GM23338 (cell line): Measurements from ENCODE around the gene DEK. TPM values are rescaled to one million over a fixed set of nuclear protein-coding genes. Genes with fewer than 3 reads are reported as not detected.

Experiments
- ATAC-seq: fragments of 200-7000 bp; cut with Tn5 transposase; 3 replicates; pipeline ENCODE4 v1.9.1; 2020
- DNase-seq: peaks from one replicate; pipeline ENCODE4 v3.0.0-alpha.2; 2015; ENCODE audit warnings: low spot score
- H2AFZ ChIP-seq: fragments of 200-600 bp; sonication (generic); 2 replicates; pipeline ENCODE4 v1.8.0; 2016; ENCODE audit warnings: antibody characterized with exemption, mild to moderate bottlenecking, moderate library complexity
- H3F3A ChIP-seq: fragments of 200-600 bp; sonication (generic); replicated peaks from 2 replicates; pipeline ENCODE4 v1.8.0; 2017; ENCODE audit warnings: antibody characterized with exemption, mixed run types, low read depth
- H3K27ac ChIP-seq: fragments of 200-600 bp; sonication (generic); 2 replicates; pipeline ENCODE4 v1.6.1; 2016; ENCODE audit warnings: low read depth
- H3K27me3 ChIP-seq: fragments of 200-600 bp; sonication (generic); 2 replicates; pipeline ENCODE4 v1.8.0; 2016; ENCODE audit warnings: mild to moderate bottlenecking, mixed run types, moderate library complexity; ENCODE audit not compliant: insufficient read depth
- H3K36me3 ChIP-seq: fragments of 200-600 bp; sonication (generic); 2 replicates; pipeline ENCODE4 v1.8.0; 2016; ENCODE audit warnings: mild to moderate bottlenecking; ENCODE audit not compliant: insufficient read depth
- H3K4me1 ChIP-seq: fragments of 200-600 bp; sonication (generic); 2 replicates; pipeline ENCODE4 v1.8.0; 2016; ENCODE audit warnings: mild to moderate bottlenecking, moderate library complexity; ENCODE audit not compliant: insufficient read depth
- H3K4me2 ChIP-seq: fragments of 200-600 bp; sonication (generic); 2 replicates; pipeline ENCODE4 v1.7.1; 2017; ENCODE audit warnings: mixed run types
- H3K4me3 ChIP-seq: fragments of 200-600 bp; sonication (generic); 2 replicates; pipeline ENCODE4 v1.6.1; 2016; ENCODE audit warnings: mixed run types
- H3K79me2 ChIP-seq: fragments of 200-600 bp; sonication (generic); replicated peaks from 2 replicates; pipeline ENCODE4 v1.8.0; 2017; ENCODE audit warnings: mild to moderate bottlenecking; ENCODE audit not compliant: insufficient read depth
- H3K9me2 ChIP-seq: fragments of 200-600 bp; sonication (generic); 2 replicates; pipeline ENCODE4 v1.8.0; 2017; ENCODE audit not compliant: insufficient read depth
- H4K20me1 ChIP-seq: fragments of 200-600 bp; sonication (generic); replicated peaks from 2 replicates; pipeline ENCODE4 v1.8.0; 2017; ENCODE audit warnings: mild to moderate bottlenecking; ENCODE audit not compliant: insufficient read depth
- H3K27ac Mint-ChIP-seq: 2 replicates; pipeline ENCODE4 v1.8.0; 2020; ENCODE audit warnings: inconsistent platforms, mild to moderate bottlenecking, moderate library complexity, mixed read lengths
- H3K27me3 Mint-ChIP-seq: 3 replicates; pipeline ENCODE4 v1.8.0; 2022; ENCODE audit warnings: low read depth, mild to moderate bottlenecking, moderate library complexity, mixed read lengths, inconsistent platforms; ENCODE audit not compliant: insufficient read depth, poor library complexity
- H3K36me3 Mint-ChIP-seq: 3 replicates; pipeline ENCODE4 v1.8.0; 2021; ENCODE audit warnings: low read depth, mild to moderate bottlenecking, inconsistent platforms, moderate library complexity, mixed read lengths
- H3K4me1 Mint-ChIP-seq: 3 replicates; pipeline ENCODE4 v1.8.0; 2020; ENCODE audit warnings: mild to moderate bottlenecking, inconsistent platforms, mixed read lengths
- H3K4me3 Mint-ChIP-seq: 3 replicates; pipeline ENCODE4 v1.8.0; 2021; ENCODE audit warnings: moderate library complexity, mild to moderate bottlenecking, inconsistent platforms, mixed read lengths
- H3K9me3 Mint-ChIP-seq: 3 replicates; pipeline ENCODE4 v1.8.0; 2020; ENCODE audit warnings: moderate library complexity, mild to moderate bottlenecking, inconsistent platforms, mixed read lengths
- CREB1 ChIP-seq: fragments of 250-450 bp; sonication (Bioruptor Pico); IDR thresholded peaks from 2 replicates; pipeline ENCODE4 v1.5.0; 2020; ENCODE audit warnings: low read depth, mild to moderate bottlenecking, moderate library complexity
- CTCF ChIP-seq, 2 experiments: fragments of 200-600 bp in 1 of 2; sonication (generic) in 1 of 2; conservative IDR thresholded peaks; 2 replicates each; pipeline versions ENCODE4 v1.5.1 to v1.6.1; 2016 to 2017; ENCODE audit warnings: antibody characterized with exemption in 2 of 2, low read depth in 2 of 2, mild to moderate bottlenecking in 2 of 2, moderate library complexity in 1 of 2
- EZH2 ChIP-seq: fragments of 200-600 bp; sonication (generic); IDR thresholded peaks from one replicate; pipeline ENCODE4 v1.8.0; 2017; ENCODE audit warnings: antibody characterized with exemption, mild to moderate bottlenecking, low read depth; ENCODE audit not compliant: unreplicated experiment
- NANOG ChIP-seq: IDR thresholded peaks from 2 replicates; pipeline ENCODE4 v1.6.1; 2016; ENCODE audit warnings: antibody characterized with exemption, borderline replicate concordance
- POLR2AphosphoS5 ChIP-seq: IDR thresholded peaks from 2 replicates; pipeline ENCODE4 v1.6.1; 2016; ENCODE audit warnings: antibody characterized with exemption, low read depth
- REST ChIP-seq: IDR thresholded peaks from one replicate; pipeline ENCODE4 v1.6.1; 2018; ENCODE audit warnings: antibody characterized with exemption; ENCODE audit not compliant: unreplicated experiment
- STAT1 ChIP-seq: IDR thresholded peaks from one replicate; pipeline ENCODE4 v1.6.1; 2016; ENCODE audit warnings: antibody characterized with exemption; ENCODE audit not compliant: unreplicated experiment
- ZNF114 ChIP-seq: fragments of 250-450 bp; sonication (Bioruptor Pico); IDR thresholded peaks from 2 replicates; pipeline ENCODE4 v1.5.0; 2020; ENCODE audit warnings: mild to moderate bottlenecking, moderate library complexity
- ZNF331 ChIP-seq: fragments of 250-450 bp; sonication (Bioruptor Pico); IDR thresholded peaks from 2 replicates; pipeline ENCODE4 v1.5.0; 2020; ENCODE audit warnings: low read depth, mild to moderate bottlenecking, moderate library complexity
- ZNF462 ChIP-seq: fragments of 250-450 bp; sonication (Bioruptor Pico); IDR thresholded peaks from 2 replicates; pipeline ENCODE4 v1.5.0; 2020; ENCODE audit warnings: mild to moderate bottlenecking, moderate library complexity
- polyA plus RNA-seq: library from polyadenylated mRNA; unstranded; fragments of >200 nt; fragmentation: Nextera tagmentation; extraction: Ambion mirVana; gene quantifications from 2 replicates; pipeline ENCODE4 v1.2.1, GENCODE V29; 2016
- total RNA-seq: library from RNA; depleted of rRNA; stranded (reverse); fragments of >200 nt; shearing (Covaris generic); gene quantifications from 2 replicates; pipeline ENCODE4 v1.2.3, GENCODE V29; 2014

DEK gene
- total and polyA plus RNA-seq, 2 experiments from 2014 or later, result 218 to 582 TPM

- Mint-ChIP-seq H3K27me3 (peaks cover 5% of the 10 kb centered on the region), H3K36me3 (no peaks in the 10 kb centered on the region; the same call in 2 of the 3 replicates), H3K4me3 (no peak overlapping the region), H3K9me3 (no peaks in the 10 kb centered on the region), H3K4me1 (peaks cover 9% of the 10 kb centered on the region; the same call in 2 of the 3 replicates), H3K27ac (no peak overlapping the region)
- H3K79me2 ChIP-seq, result no peaks in the 10 kb centered on the region
- H3K36me3 ChIP-seq, result no peaks in the 10 kb centered on the region
- H3K4me2 ChIP-seq, result no peak overlapping the region
- no peaks in the 10 kb centered on the region for H3K27me3 ChIP-seq
- TF ChIP-seq ZNF114 (CRISPR knock-in tag) (no peak), ZNF462 (CRISPR knock-in tag) (no peak), EZH2 (no peak), NANOG (no peak), CREB1 (no peak), POLR2AphosphoS5 (no peak), REST (no peak), CTCF (conservative IDR thresholded peaks at IDR 0.05; ENCODE audit: low read depth in 2 of 2) (no peak), STAT1 (no peak), ZNF331 (CRISPR knock-in tag) (no peak)
- H2AFZ ChIP-seq, result no peak overlapping the region
- H3K4me3 ChIP-seq, result no peak overlapping the region
- no peak overlapping the region for H3K27ac ChIP-seq
- ATAC-seq (no peak), DNase-seq (no peak)
- no peaks in the 10 kb centered on the region for H3K9me2 ChIP-seq
- no peaks in the 10 kb centered on the region for H4K20me1 ChIP-seq
- H3F3A ChIP-seq, result no peaks in the 10 kb centered on the region
- H3K4me1 ChIP-seq, result no peaks in the 10 kb centered on the region
Measured at GRCh38 chr6:18206591-18206990, 57.7 kb downstream of the DEK start.
